Measurements from ENCODE around the gene MPIG6B. TPM values are rescaled to one million over a fixed set of nuclear protein-coding genes. Genes with fewer than 3 reads are reported as not detected.

Gene MPIG6B
- total and polyA plus RNA-seq, 2 experiments from 2014 or later = not detected

GRCh38 chr6:31721351-31722020, 1.7 kb upstream of the MPIG6B start, which contains the start of gene LY6G6C:
Gene LY6G6C, minus strand, starts transcription at chr6:31721746. Its CDS starts 67 bp downstream, at chr6:31721679.
- no peaks in the 10 kb centered on the region for H3F3A ChIP-seq (ENCODE audit: insufficient read depth)
- H3K4me1 ChIP-seq (ENCODE audit: insufficient read depth) = no peaks in the 10 kb centered on the region
- TF ChIP-seq EZH2phosphoT487 (IDR thresholded peaks at IDR 0.05; ENCODE audit: insufficient read depth, low read depth) (no peak), EZH2 (IDR thresholded peaks at IDR 0.05; ENCODE audit: insufficient read depth, poor library complexity, severe bottlenecking) (no peak)
- no peak within 1 kb of the TSS for H2AFZ ChIP-seq
- H3K4me2 ChIP-seq (ENCODE audit: unreplicated experiment) = no peak within 1 kb of the TSS
- no peaks in the 10 kb centered on the region for H4K20me1 ChIP-seq (ENCODE audit: insufficient read depth)
- 0 out of 2 replicates have a peak, but pooled peaks cover 3% of the 10 kb centered on the region for H3K36me3 ChIP-seq (ENCODE audit: low read depth)
- H3K9me2 ChIP-seq (ENCODE audit: insufficient read depth) = no peaks in the 10 kb centered on the region
- no peak within 1 kb of the TSS for H3K27ac ChIP-seq
- 77 to 86% methylated on average over 4 of the region's 4 CpGs for WGBS, 2 experiments (ENCODE audit: low coverage in 1 of 2, low lambda C conversion rate in 2 of 2, missing lambda C conversion rate in 2 of 2)
- in situ Hi-C loops (cut with MboI) = no loop called here
- no peaks in the 10 kb centered on the region for H3K79me2 ChIP-seq (ENCODE audit: insufficient read depth)
- no peaks in the 10 kb centered on the region for H3K27me3 ChIP-seq (replicated peaks; ENCODE audit: insufficient read depth)
- no peak within 1 kb of the TSS for H3K4me3 ChIP-seq
- no peaks in the 10 kb centered on the region for H3K9me3 ChIP-seq (ENCODE audit: low read depth)
- H3K9ac ChIP-seq = no peak within 1 kb of the TSS
- DNase-seq = no peak

- no peak overlapping the region for H3K4me2 ChIP-seq (ENCODE audit: unreplicated experiment)
- no peak for TF ChIP-seq EZH2phosphoT487 (IDR thresholded peaks at IDR 0.05; ENCODE audit: insufficient read depth, low read depth)
- no peak for TF ChIP-seq EZH2 (IDR thresholded peaks at IDR 0.05; ENCODE audit: insufficient read depth, poor library complexity, severe bottlenecking)
- no peaks in the 10 kb centered on the region for H3K9me2 ChIP-seq (ENCODE audit: insufficient read depth)
- no peak overlapping the region for H3K27ac ChIP-seq
- in situ Hi-C loops (cut with MboI) = no loop called here
- DNase-seq = no peak
- H3K27me3 ChIP-seq (replicated peaks; ENCODE audit: insufficient read depth) = no peaks in the 10 kb centered on the region
- H3F3A ChIP-seq (ENCODE audit: insufficient read depth) = no peaks in the 10 kb centered on the region
- H3K4me3 ChIP-seq = no peak overlapping the region
- no peaks in the 10 kb centered on the region for H3K9me3 ChIP-seq (ENCODE audit: low read depth)
- H3K36me3 ChIP-seq (ENCODE audit: low read depth) = peaks cover 9% of the 10 kb centered on the region; the same call in 1 of the 2 replicates
- H3K4me1 ChIP-seq (ENCODE audit: insufficient read depth) = no peaks in the 10 kb centered on the region
- WGBS, 2 experiments (ENCODE audit: low coverage in 1 of 2, low lambda C conversion rate in 2 of 2, missing lambda C conversion rate in 2 of 2) = 66% methylated on average over 3 of the region's 3 CpGs
- H4K20me1 ChIP-seq (ENCODE audit: insufficient read depth) = no peaks in the 10 kb centered on the region
- H3K9ac ChIP-seq = no peak overlapping the region
- H3K79me2 ChIP-seq (ENCODE audit: insufficient read depth) = no peaks in the 10 kb centered on the region
- H2AFZ ChIP-seq = no peak overlapping the region
Observed at GRCh38 chr6:31722173-31722572, 1.0 kb upstream of the MPIG6B start.

GRCh38 chr6:31723980-31724691, 963 bp downstream of the MPIG6B start:
- no peak for TF ChIP-seq EZH2 (IDR thresholded peaks at IDR 0.05; ENCODE audit: insufficient read depth, poor library complexity, severe bottlenecking)
- no peak for TF ChIP-seq EZH2phosphoT487 (IDR thresholded peaks at IDR 0.05; ENCODE audit: insufficient read depth, low read depth)
- WGBS, 2 experiments (ENCODE audit: low coverage in 1 of 2, low lambda C conversion rate in 2 of 2, missing lambda C conversion rate in 2 of 2) = 86 to 88% methylated on average over 22 to 25 of the region's 25 CpGs
- no peak overlapping the region for H3K9ac ChIP-seq
- no peaks in the 10 kb centered on the region for H3K79me2 ChIP-seq (ENCODE audit: insufficient read depth)
- DNase-seq = no peak
- no peak overlapping the region for H2AFZ ChIP-seq
- H3K4me3 ChIP-seq = no peak overlapping the region
- H3K9me2 ChIP-seq (ENCODE audit: insufficient read depth) = no peaks in the 10 kb centered on the region
- no peaks in the 10 kb centered on the region for H3K4me1 ChIP-seq (ENCODE audit: insufficient read depth)
- H3K4me2 ChIP-seq (ENCODE audit: unreplicated experiment) = no peak overlapping the region
- no peaks in the 10 kb centered on the region for H3K27me3 ChIP-seq (replicated peaks; ENCODE audit: insufficient read depth)
- no peaks in the 10 kb centered on the region for H3K9me3 ChIP-seq (ENCODE audit: low read depth)
- H3F3A ChIP-seq (ENCODE audit: insufficient read depth) = no peaks in the 10 kb centered on the region
- in situ Hi-C loops (cut with MboI) = no loop called here
- H3K27ac ChIP-seq = no peak overlapping the region
- peaks cover 11% of the 10 kb centered on the region; the same call in 1 of the 2 replicates for H3K36me3 ChIP-seq (ENCODE audit: low read depth)
- no peaks in the 10 kb centered on the region for H4K20me1 ChIP-seq (ENCODE audit: insufficient read depth)

GRCh38 chr6:31725502-31726350, 2.6 kb downstream of the MPIG6B start:
- Histone ChIP-seq H3K79me2 (ENCODE audit: insufficient read depth) (no peaks in the 10 kb centered on the region), H3F3A (ENCODE audit: insufficient read depth) (peaks cover 5% of the 10 kb centered on the region), H3K9me3 (ENCODE audit: low read depth) (no peaks in the 10 kb centered on the region), H4K20me1 (ENCODE audit: insufficient read depth) (no peaks in the 10 kb centered on the region), H2AFZ (no peak overlapping the region), H3K9ac (no peak overlapping the region), H3K4me3 (no peak overlapping the region), H3K27me3 (replicated peaks; ENCODE audit: insufficient read depth) (no peaks in the 10 kb centered on the region), H3K4me1 (ENCODE audit: insufficient read depth) (peaks cover 6% of the 10 kb centered on the region; the same call in 1 of the 2 replicates), H3K27ac (no peak overlapping the region), H3K4me2 (ENCODE audit: unreplicated experiment) (no peak overlapping the region), H3K36me3 (ENCODE audit: low read depth) (peaks cover 12% of the 10 kb centered on the region; the same call in 1 of the 2 replicates), H3K9me2 (ENCODE audit: insufficient read depth) (no peaks in the 10 kb centered on the region)
- WGBS, 2 experiments (ENCODE audit: low coverage in 1 of 2, low lambda C conversion rate in 2 of 2, missing lambda C conversion rate in 2 of 2) = 86 to 88% methylated on average over 12 of the region's 12 CpGs
- TF ChIP-seq EZH2 (IDR thresholded peaks at IDR 0.05; ENCODE audit: insufficient read depth, poor library complexity, severe bottlenecking) (no peak), EZH2phosphoT487 (IDR thresholded peaks at IDR 0.05; ENCODE audit: insufficient read depth, low read depth) (no peak)
- in situ Hi-C loops (cut with MboI) = no loop called here
- DNase-seq = no peak

All from GM23248 (cell line).